K562 (cell line): ENCODE measurements around the gene DISC1. TPM values are rescaled to one million over a fixed set of nuclear protein-coding genes. Genes with fewer than 3 reads are reported as not detected.

Experiments used
- ATAC-seq: fragments of 200-7000 bp; cut with Tn5 transposase; 3 replicates; pipeline ENCODE4 v1.9.1; 2020; ENCODE audit warnings: moderate library complexity
- BruUV-seq: library from RNA; stranded (reverse); fragments of 400-500 nt; replicated peaks from 2 replicates; lab custom pipeline; 2021; lab: Mats Ljungman, UMichigan
- CTCF ChIA-PET: fragments of 300-600 bp; formaldehyde crosslinking; extraction: SDS; loops from one replicate; lab custom pipeline; 2021; ENCODE audit warnings: low intra/inter-chr PET ratio; lab: Yijun Ruan, JAX
- POLR2A ChIA-PET: fragments of 300-600, 350-650 bp; sonication (Branson Sonifier 250); formaldehyde crosslinking; extraction: SDS; loops from one replicate; lab custom pipeline; 2021; ENCODE audit warnings: antibody characterized with exemption, inconsistent platforms; lab: Yijun Ruan, JAX
- DNase-seq, 4 experiments: peaks; one replicate each; pipeline versions ENCODE4 v3.0.0 to v3.0.0-alpha.2; 2011 to 2018; ENCODE audit warnings: low spot score in 3 of 4, mixed read lengths in 3 of 4; ENCODE audit errors: extremely low read depth in 1 of 4
- FAIRE-seq: peaks from 2 replicates; lab custom pipeline; 2011; peaks lifted over from hg19 to GRCh38; lab: Jason Lieb, UNC
- H2AFZ ChIP-seq: 2 replicates; pipeline ENCODE4 v1.6.0; 2011; ENCODE audit warnings: low read depth, low read length, control low read depth, inconsistent platforms
- H3K27ac ChIP-seq: fragments of 200-600 bp; 3 replicates; pipeline ENCODE4 v1.8.0; 2011; ENCODE audit warnings: low read depth, mild to moderate bottlenecking, control low read depth, inconsistent platforms, low read length, moderate library complexity, mixed read lengths; ENCODE audit errors: extremely low read depth
- H3K27me3 ChIP-seq, 2 experiments: fragments of 300-600 bp in 1 of 2; 2 replicates in 1 of 2; 3 replicates in 1 of 2; pipeline versions ENCODE4 v1.6.0 to v1.8.0; 2011; ENCODE audit warnings: inconsistent platforms in 2 of 2, low read length in 2 of 2, mild to moderate bottlenecking in 1 of 2, mixed read lengths in 1 of 2, moderate library complexity in 1 of 2; ENCODE audit not compliant: control insufficient read depth in 2 of 2, insufficient read depth in 2 of 2
- H3K36me3 ChIP-seq: fragments of 300-600 bp; 3 replicates; pipeline ENCODE4 v1.8.0; 2011; ENCODE audit warnings: mild to moderate bottlenecking, low read length, inconsistent platforms; ENCODE audit not compliant: control insufficient read depth, insufficient read depth
- H3K4me1 ChIP-seq, 2 experiments: fragments of 200-600 bp in 1 of 2; replicated peaks in 1 of 2; 2 replicates in 1 of 2; 3 replicates in 1 of 2; pipeline versions ENCODE4 v1.5.1 to v1.8.0; 2011; ENCODE audit warnings: inconsistent platforms in 2 of 2, low read length in 2 of 2, mild to moderate bottlenecking in 1 of 2, mixed read lengths in 1 of 2, moderate library complexity in 1 of 2; ENCODE audit not compliant: control insufficient read depth in 2 of 2, insufficient read depth in 2 of 2
- H3K4me2 ChIP-seq: 2 replicates; pipeline ENCODE4 v1.6.1; 2011; ENCODE audit warnings: low read length, control low read depth, inconsistent platforms, mixed read lengths; ENCODE audit not compliant: insufficient read depth
- H3K4me3 ChIP-seq: fragments of 200-600 bp; sonication (generic), shearing (Covaris generic); 2 replicates; pipeline ENCODE4 v1.5.1; 2016; ENCODE audit warnings: control low read depth, inconsistent platforms
- H3K79me2 ChIP-seq: fragments of 200-600 bp; 3 replicates; pipeline ENCODE4 v1.8.0; 2011; ENCODE audit warnings: low read length, inconsistent platforms; ENCODE audit not compliant: control insufficient read depth, insufficient read depth
- H3K9ac ChIP-seq, 2 experiments: 2 replicates each; pipeline versions ENCODE4 v1.6.0 to v1.6.1; 2011; ENCODE audit warnings: low read depth in 2 of 2, low read length in 2 of 2, control low read depth in 1 of 2, inconsistent platforms in 1 of 2, mild to moderate bottlenecking in 1 of 2, mixed read lengths in 1 of 2; ENCODE audit not compliant: insufficient read depth in 1 of 2
- H3K9me1 ChIP-seq: one replicate; pipeline ENCODE4 v1.6.0; 2011; ENCODE audit warnings: inconsistent platforms, mild to moderate bottlenecking, low read length, moderate library complexity; ENCODE audit not compliant: control insufficient read depth, insufficient read depth
- H3K9me3 ChIP-seq: replicated peaks from 2 replicates; pipeline ENCODE4 v1.5.1; 2011; ENCODE audit warnings: low read depth, low read length, inconsistent platforms; ENCODE audit not compliant: control insufficient read depth, insufficient read depth
- H4K20me1 ChIP-seq: replicated peaks from 2 replicates; pipeline ENCODE4 v1.6.1; 2011; ENCODE audit warnings: low read length, inconsistent platforms, mixed read lengths; ENCODE audit not compliant: control insufficient read depth, insufficient read depth
- CBFB ChIP-seq: sonication (generic); formaldehyde crosslinking; IDR thresholded peaks from 2 replicates; pipeline ENCODE4 v1.4.0; 2020; ENCODE audit warnings: mild to moderate bottlenecking, missing genetic modification reagents
- CHD4 ChIP-seq: fragments of 200-600 bp; sonication (generic); IDR thresholded peaks from 3 replicates; pipeline ENCODE4 v1.6.1; 2012; ENCODE audit warnings: low read depth, mild to moderate bottlenecking, mixed read lengths, low read length, inconsistent platforms; ENCODE audit not compliant: insufficient read depth, insufficient replicate concordance, poor library complexity, severe bottlenecking
- EGR1 ChIP-seq: fragments of 450-650 bp; conservative IDR thresholded peaks from 2 replicates; pipeline ENCODE4 v1.6.1; 2017; ENCODE audit warnings: mild to moderate bottlenecking
- HMG20A ChIP-seq: fragments of 450-650 bp; formaldehyde crosslinking; conservative IDR thresholded peaks from 2 replicates; pipeline ENCODE4 v1.4.0; 2020; ENCODE audit warnings: mild to moderate bottlenecking, mixed read lengths
- IRF2 ChIP-seq: sonication (generic); formaldehyde crosslinking; IDR thresholded peaks from 2 replicates; pipeline ENCODE4 v1.8.1; 2022; ENCODE audit warnings: mild to moderate bottlenecking, missing genetic modification reagents
- MAFK ChIP-seq: IDR thresholded peaks from 2 replicates; pipeline ENCODE4 v1.6.1; 2011; ENCODE audit warnings: low read length, improper control_type of control experiment
- MCM3 ChIP-seq: fragments of 450-650 bp; IDR thresholded peaks from 2 replicates; pipeline ENCODE4 v1.6.1; 2016
- PPARD ChIP-seq: fragments of 250-450 bp; sonication (Bioruptor Pico); IDR thresholded peaks from 2 replicates; pipeline ENCODE4 v1.8.0; 2022; ENCODE audit warnings: inconsistent platforms, mild to moderate bottlenecking, moderate library complexity
- PRPF4 ChIP-seq: fragments of 200-400 bp; formaldehyde crosslinking; IDR thresholded peaks from one replicate; pipeline ENCODE4 v1.6.1; 2017; ENCODE audit warnings: low read length, low read depth, mild to moderate bottlenecking; ENCODE audit not compliant: insufficient read depth, poor library complexity, severe bottlenecking
- SAP30 ChIP-seq: fragments of 200-600 bp; sonication (generic); IDR thresholded peaks from 2 replicates; pipeline ENCODE4 v1.6.1; 2012; ENCODE audit warnings: borderline replicate concordance, low read depth, mild to moderate bottlenecking, moderate library complexity, low read length, control low read depth, inconsistent platforms; ENCODE audit not compliant: insufficient read depth, poor library complexity, severe bottlenecking
- TAF1 ChIP-seq: IDR thresholded peaks from 2 replicates; pipeline ENCODE4 v1.6.1; 2011; ENCODE audit warnings: mild to moderate bottlenecking, low read length, moderate library complexity; ENCODE audit not compliant: insufficient read depth, control insufficient read depth, severe bottlenecking; ENCODE audit errors: extremely low read depth
- TAL1 ChIP-seq: fragments of 450-650 bp; IDR thresholded peaks from 2 replicates; pipeline ENCODE4 v1.6.1; 2016; ENCODE audit warnings: mild to moderate bottlenecking
- TARDBP ChIP-seq: fragments of 450-650 bp; IDR thresholded peaks from 2 replicates; pipeline ENCODE4 v1.6.1; 2016
- TGIF2 ChIP-seq: sonication (generic); formaldehyde crosslinking; IDR thresholded peaks from 2 replicates; pipeline ENCODE4 v1.8.1; 2022; ENCODE audit warnings: mild to moderate bottlenecking, missing genetic modification reagents, moderate library complexity
- ZNF134 ChIP-seq: fragments of 250-450 bp; sonication (Bioruptor Pico); conservative IDR thresholded peaks from 2 replicates; pipeline ENCODE4 v1.4.0; 2020
- ZNF561 ChIP-seq: fragments of 450-650 bp; formaldehyde crosslinking; conservative IDR thresholded peaks from 2 replicates; pipeline ENCODE4 v1.4.0; 2020; ENCODE audit warnings: mild to moderate bottlenecking, moderate library complexity
- ZNF77 ChIP-seq: fragments of 250-450 bp; sonication (Bioruptor Pico); IDR thresholded peaks from 2 replicates; pipeline ENCODE4 v1.5.0; 2020
- WGBS: fragments of 100-300 bp; shearing (Covaris generic); methylation state at CpG from one replicate; pipeline ENCODE4 v1.1.6; 2016; ENCODE audit warnings: low coverage, mixed read lengths; ENCODE audit not compliant: insufficient coverage; ENCODE audit errors: missing lambda C conversion rate; 5-methylcytosine and 5-hydroxymethylcytosine counted together
- in situ Hi-C: fragments of 300-500 bp; cut with MboI; formaldehyde crosslinking; loops from 4 replicates; pipeline ENCODE4 v1.15.0; 2018; ENCODE audit warnings: inconsistent platforms, mixed read lengths
- intact Hi-C: fragments of 100-400 bp; cut with micrococcal nuclease; formaldehyde crosslinking; loops from 2 replicates; pipeline ENCODE4 v1.14.2; 2022
- polyA plus RNA-seq, 8 experiments: library from polyadenylated mRNA; depleted of rRNA in 4 of 8; stranded (reverse) in 5 of 8; unstranded in 3 of 8; fragments of >200 nt; fragmentation: Nextera tagmentation in 2 of 8; fragmentation: Illumina TruSeq in 1 of 8; extraction: Ambion mirVana in 2 of 8; extraction: Trizol in 1 of 8; gene quantifications; 2 replicates each; pipeline versions ENCODE4 v1.2.1 to v1.2.3, GENCODE V29; 2011 to 2014; ENCODE audit warnings: inconsistent platforms in 1 of 8, missing spikeins in 1 of 8
- total RNA-seq, 7 experiments: library from RNA; depleted of rRNA in 6 of 7; stranded (reverse); fragments of >200 nt in 6 of 7; fragmentation: Illumina TruSeq in 2 of 7; extraction: Trizol in 2 of 7; gene quantifications; 2 replicates each; pipeline versions ENCODE4 v1.2.1 to v1.2.3, GENCODE V29; 2011 to 2021; ENCODE audit warnings: low replicate concordance in 1 of 7
- TF ChIP-seq, protein P1 (sequence below): fragments of 450-650 bp; conservative IDR thresholded peaks from 2 replicates; pipeline ENCODE4 v1.6.1; 2016; ENCODE audit warnings: missing genetic modification characterization, low read depth, mild to moderate bottlenecking, control low read depth, missing compliant biosample characterization

The DISC1 gene
- total and polyA plus RNA-seq, 9 of the 15 experiments (the other 6 are each of a cell fraction or from before 2014, with no cell fraction given) = 0.01 to 0.11 (median 0.08) TPM; not detected in 1

DNA sequence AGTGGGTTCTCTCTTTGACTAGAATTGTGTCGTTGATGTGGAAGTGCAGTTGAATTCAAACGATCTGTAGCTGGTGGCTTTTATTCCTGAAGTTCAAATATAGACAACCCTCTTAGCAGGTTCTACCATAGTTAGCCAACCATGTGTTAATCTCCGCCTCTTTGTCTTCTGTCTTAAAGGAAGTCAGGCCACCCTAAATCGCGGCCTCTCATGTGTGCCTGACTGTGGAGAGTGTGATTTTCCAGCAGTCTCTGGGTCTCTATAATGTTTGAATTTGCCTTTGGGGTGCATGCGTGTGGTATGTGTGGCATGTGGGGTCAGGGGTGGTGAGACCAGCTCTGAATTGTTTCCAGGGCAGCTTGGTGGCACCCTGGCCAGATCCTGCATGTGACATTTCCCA is 244.9 kb downstream of the DISC1 start:
- H3K27ac ChIP-seq = no peak overlapping the region
- ChIA-PET POLR2A (no interaction called here), CTCF (no interaction called here)
- no peak overlapping the region for H3K4me3 ChIP-seq
- FAIRE-seq (no peak), ATAC-seq (no peak), DNase-seq (no peak)
- intact Hi-C loops = no loop called here
- H3K9me3 ChIP-seq = no peaks in the 10 kb centered on the region
- H3K4me1 ChIP-seq = no peaks in the 10 kb centered on the region
- H4K20me1 ChIP-seq = no peaks in the 10 kb centered on the region
- H3K27me3 ChIP-seq = no peaks in the 10 kb centered on the region
- no peak overlapping the region for H3K9ac ChIP-seq
- H3K79me2 ChIP-seq = no peaks in the 10 kb centered on the region
- no peak overlapping the region for H3K4me2 ChIP-seq
- H3K9me1 ChIP-seq = no peaks in the 10 kb centered on the region
- under 1% methylated on average over 6 of the region's 6 CpGs for WGBS
- H3K36me3 ChIP-seq = no peaks in the 10 kb centered on the region
- no TSS peak for BruUV-seq
- in situ Hi-C loops = no loop called here
- TF ChIP-seq MCM3 (no peak), PRPF4 (no peak), TAL1 (no peak), CHD4 (no peak), IRF2 (CRISPR knock-in tag) (no peak), TARDBP (no peak), ZNF134 (CRISPR knock-in tag) (no peak), TGIF2 (CRISPR knock-in tag) (no peak), PPARD (CRISPR knock-in tag) (no peak), SAP30 (no peak), TAF1 (no peak), ZNF77 (no peak), MAFK (no peak), CBFB (CRISPR knock-in tag) (no peak), HMG20A (CRISPR knock-in tag) (no peak), EGR1 (no peak), ZNF561 (CRISPR knock-in tag) (no peak)
- TF ChIP-seq, protein P1, sequence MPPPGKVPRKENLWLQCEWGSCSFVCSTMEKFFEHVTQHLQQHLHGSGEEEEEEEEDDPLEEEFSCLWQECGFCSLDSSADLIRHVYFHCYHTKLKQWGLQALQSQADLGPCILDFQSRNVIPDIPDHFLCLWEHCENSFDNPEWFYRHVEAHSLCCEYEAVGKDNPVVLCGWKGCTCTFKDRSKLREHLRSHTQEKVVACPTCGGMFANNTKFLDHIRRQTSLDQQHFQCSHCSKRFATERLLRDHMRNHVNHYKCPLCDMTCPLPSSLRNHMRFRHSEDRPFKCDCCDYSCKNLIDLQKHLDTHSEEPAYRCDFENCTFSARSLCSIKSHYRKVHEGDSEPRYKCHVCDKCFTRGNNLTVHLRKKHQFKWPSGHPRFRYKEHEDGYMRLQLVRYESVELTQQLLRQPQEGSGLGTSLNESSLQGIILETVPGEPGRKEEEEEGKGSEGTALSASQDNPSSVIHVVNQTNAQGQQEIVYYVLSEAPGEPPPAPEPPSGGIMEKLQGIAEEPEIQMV = no peak
- H2AFZ ChIP-seq = no peak overlapping the region
